HepG2 (cell line): ENCODE results near the gene HECA. TPM values are rescaled to one million over a fixed set of nuclear protein-coding genes. Genes with fewer than 3 reads are reported as not detected.

ENCODE experiments used
- CBX5 ChIP-seq: sonication (generic); formaldehyde crosslinking; IDR thresholded peaks from 2 replicates; pipeline ENCODE4 v1.4.0; 2020; ENCODE audit warnings: missing genetic modification reagents, borderline replicate concordance
- CHD4 ChIP-seq: fragments of 200-600 bp; sonication (generic); IDR thresholded peaks from 2 replicates; pipeline ENCODE4 v1.7.0; 2017; ENCODE audit warnings: mild to moderate bottlenecking, low read length, borderline replicate concordance
- KDM4B ChIP-seq: sonication (generic); formaldehyde crosslinking; IDR thresholded peaks from 2 replicates; pipeline ENCODE4 v1.4.0; 2020; ENCODE audit warnings: missing genetic modification reagents
- MAFK ChIP-seq, 2 experiments: IDR thresholded peaks in 1 of 2; conservative IDR thresholded peaks in 1 of 2; 2 replicates each; pipeline ENCODE4 v1.6.1; 2011; ENCODE audit warnings: improper control_type of control experiment in 2 of 2, low read length in 2 of 2
- MTA1 ChIP-seq: sonication (generic); formaldehyde crosslinking; IDR thresholded peaks from 2 replicates; pipeline ENCODE4 v1.4.0; 2020; ENCODE audit warnings: missing genetic modification reagents, mild to moderate bottlenecking, borderline replicate concordance
- NONO ChIP-seq, 2 experiments: fragments of 450-650 bp in 1 of 2; sonication (generic) in 1 of 2; formaldehyde crosslinking in 1 of 2; IDR thresholded peaks in 1 of 2; conservative IDR thresholded peaks in 1 of 2; 2 replicates each; pipeline versions ENCODE4 v1.6.1 to v1.8.0; 2017 to 2022; ENCODE audit warnings: mild to moderate bottlenecking in 1 of 2, missing genetic modification reagents in 1 of 2, moderate library complexity in 1 of 2
- NPAS2 ChIP-seq: sonication (generic); formaldehyde crosslinking; IDR thresholded peaks from 2 replicates; pipeline ENCODE4 v1.8.0; 2022; ENCODE audit warnings: mild to moderate bottlenecking, missing genetic modification reagents, borderline replicate concordance
- PHF5A ChIP-seq: IDR thresholded peaks from one replicate; pipeline ENCODE4 v1.6.1; 2018; ENCODE audit warnings: low read depth, missing genetic modification reagents; ENCODE audit not compliant: unreplicated experiment
- PLRG1 ChIP-seq: fragments of 450-650 bp; conservative IDR thresholded peaks from 2 replicates; pipeline ENCODE4 v1.6.1; 2016
- POLR2AphosphoS5 ChIP-seq: IDR thresholded peaks from 2 replicates; pipeline ENCODE4 v1.6.1; 2012; ENCODE audit warnings: low read depth, low read length
- PTBP1 ChIP-seq: fragments of 200-400 bp; formaldehyde crosslinking; IDR thresholded peaks from 2 replicates; pipeline ENCODE4 v1.6.1; 2018; ENCODE audit warnings: low read length, low read depth; ENCODE audit not compliant: poor library complexity, severe bottlenecking
- REPIN1 ChIP-seq: sonication (generic); formaldehyde crosslinking; IDR thresholded peaks from 2 replicates; pipeline ENCODE4 v1.8.0; 2022; ENCODE audit warnings: missing genetic modification reagents, low read depth, mild to moderate bottlenecking, borderline replicate concordance
- SMAD9 ChIP-seq: sonication (generic); formaldehyde crosslinking; IDR thresholded peaks from 2 replicates; pipeline ENCODE4 v1.5.1; 2020; ENCODE audit warnings: mild to moderate bottlenecking, missing genetic modification reagents
- SSRP1 ChIP-seq: IDR thresholded peaks from 2 replicates; pipeline ENCODE4 v1.6.1; 2016; ENCODE audit warnings: control low read depth
- U2AF2 ChIP-seq: fragments of 200-400 bp; formaldehyde crosslinking; IDR thresholded peaks from 2 replicates; pipeline ENCODE4 v1.6.1; 2017; ENCODE audit warnings: low read depth, mild to moderate bottlenecking, low read length
- ZMYM4 ChIP-seq: sonication (generic); formaldehyde crosslinking; IDR thresholded peaks from 2 replicates; pipeline ENCODE4 v1.8.1; 2023; ENCODE audit warnings: mild to moderate bottlenecking, missing genetic modification reagents
- ZNF136 ChIP-seq: sonication (generic); formaldehyde crosslinking; IDR thresholded peaks from 2 replicates; pipeline ENCODE4 v1.8.1; 2022; ENCODE audit warnings: low read depth, mild to moderate bottlenecking, moderate library complexity, missing genetic modification reagents
- ZNF30 ChIP-seq: sonication (generic); formaldehyde crosslinking; IDR thresholded peaks from 2 replicates; pipeline ENCODE4 v1.5.0; 2020; ENCODE audit warnings: mild to moderate bottlenecking, missing genetic modification reagents
- ZNF354B ChIP-seq: sonication (generic); formaldehyde crosslinking; IDR thresholded peaks from 2 replicates; pipeline ENCODE4 v1.8.0; 2022; ENCODE audit warnings: mild to moderate bottlenecking, missing genetic modification reagents
- ZNF563 ChIP-seq: sonication (generic); formaldehyde crosslinking; IDR thresholded peaks from 2 replicates; pipeline ENCODE4 v1.8.0; 2022; ENCODE audit warnings: mild to moderate bottlenecking, moderate library complexity, missing genetic modification reagents
- ZNF616 ChIP-seq: sonication (generic); formaldehyde crosslinking; IDR thresholded peaks from 2 replicates; pipeline ENCODE4 v1.5.0; 2020; ENCODE audit warnings: low read depth, mild to moderate bottlenecking, missing genetic modification reagents
- ZNF703 ChIP-seq: sonication (generic); formaldehyde crosslinking; IDR thresholded peaks from 2 replicates; pipeline ENCODE4 v1.5.1; 2020; ENCODE audit warnings: missing genetic modification reagents, mild to moderate bottlenecking, moderate library complexity, borderline replicate concordance
- ZNF749 ChIP-seq: sonication (generic); formaldehyde crosslinking; IDR thresholded peaks from 2 replicates; pipeline ENCODE4 v1.8.0; 2022; ENCODE audit warnings: mild to moderate bottlenecking, missing genetic modification reagents, moderate library complexity, borderline replicate concordance
- polyA plus RNA-seq, 8 experiments: library from polyadenylated mRNA; depleted of rRNA in 3 of 8; stranded (reverse) in 7 of 8; unstranded in 1 of 8; fragments of >200 nt; fragmentation: Illumina TruSeq in 4 of 8; extraction: Trizol in 4 of 8; gene quantifications; 2 replicates each; pipeline versions ENCODE4 v1.2.1 to v1.2.3, GENCODE V29; 2011 to 2016; ENCODE audit warnings: low read depth in 4 of 8, missing spikeins in 1 of 8, mixed read lengths in 1 of 8; ENCODE audit not compliant: insufficient read depth in 1 of 8
- total RNA-seq, 5 experiments: library from RNA; depleted of rRNA; stranded (reverse); fragments of >200 nt; fragmentation: Illumina TruSeq; extraction: Trizol; gene quantifications; 2 replicates each; pipeline ENCODE4 v1.2.3, GENCODE V29; 2016; ENCODE audit warnings: low read depth in 1 of 5
- TF ChIP-seq, protein P1 (sequence below): sonication (generic); formaldehyde crosslinking; IDR thresholded peaks from 2 replicates; pipeline ENCODE4 v1.8.0; 2022; ENCODE audit warnings: mild to moderate bottlenecking, missing genetic modification reagents, moderate library complexity
- TF ChIP-seq, protein P2 (sequence below): conservative IDR thresholded peaks from 2 replicates; pipeline ENCODE4 v1.6.1; 2018; ENCODE audit warnings: missing genetic modification reagents
- TF ChIP-seq, protein P3 (sequence below): sonication (generic); formaldehyde crosslinking; IDR thresholded peaks from 2 replicates; pipeline ENCODE4 v1.4.0; 2020; ENCODE audit warnings: missing genetic modification reagents
- TF ChIP-seq, protein P4 (sequence below): sonication (generic); formaldehyde crosslinking; IDR thresholded peaks from 2 replicates; pipeline ENCODE4 v1.4.0; 2020; ENCODE audit warnings: missing genetic modification reagents

HECA gene
- total and polyA plus RNA-seq, 2 of the 13 experiments (the other 11 are each of a cell fraction or from before 2014, with no cell fraction given): 0.18 to 0.49 TPM

DNA sequence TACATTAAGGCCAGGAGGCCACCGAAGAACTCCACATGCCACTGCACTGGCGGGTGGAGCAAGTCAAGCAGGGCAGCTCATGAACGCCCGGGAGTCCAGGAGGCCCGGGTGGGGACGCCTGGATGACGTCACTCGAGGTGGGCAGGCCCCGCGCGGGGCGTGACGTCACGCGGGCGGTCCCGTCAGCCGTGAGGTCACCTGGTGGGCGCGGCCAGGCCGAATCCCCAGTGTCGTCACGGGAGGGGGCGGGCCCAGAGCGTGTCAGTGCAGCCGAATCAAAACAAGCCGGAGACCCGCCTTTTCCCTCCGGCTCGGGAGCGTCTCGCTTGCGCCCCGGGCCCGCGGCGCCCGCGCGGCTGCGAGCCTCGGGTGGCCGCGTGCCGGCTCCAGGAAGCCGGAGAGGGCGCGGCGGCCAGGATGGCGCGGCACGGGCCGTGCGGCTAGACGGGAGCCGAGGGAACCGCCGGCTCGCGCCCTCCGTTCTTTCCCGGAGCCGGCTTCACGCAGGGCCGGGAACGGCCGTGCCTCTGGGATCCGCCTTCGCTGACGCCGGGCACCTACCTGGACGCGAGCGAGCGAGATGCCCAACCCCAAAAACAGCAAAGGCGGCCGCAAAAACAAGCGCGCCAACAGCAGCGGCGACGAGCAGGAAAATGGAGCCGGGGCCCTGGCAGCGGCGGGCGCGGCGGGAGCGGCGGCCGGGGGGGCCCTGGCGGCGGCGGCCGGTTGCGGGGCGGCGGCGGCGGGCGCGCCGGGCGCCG lies at the start of gene HECA (continued):
- TF ChIP-seq, protein P1, sequence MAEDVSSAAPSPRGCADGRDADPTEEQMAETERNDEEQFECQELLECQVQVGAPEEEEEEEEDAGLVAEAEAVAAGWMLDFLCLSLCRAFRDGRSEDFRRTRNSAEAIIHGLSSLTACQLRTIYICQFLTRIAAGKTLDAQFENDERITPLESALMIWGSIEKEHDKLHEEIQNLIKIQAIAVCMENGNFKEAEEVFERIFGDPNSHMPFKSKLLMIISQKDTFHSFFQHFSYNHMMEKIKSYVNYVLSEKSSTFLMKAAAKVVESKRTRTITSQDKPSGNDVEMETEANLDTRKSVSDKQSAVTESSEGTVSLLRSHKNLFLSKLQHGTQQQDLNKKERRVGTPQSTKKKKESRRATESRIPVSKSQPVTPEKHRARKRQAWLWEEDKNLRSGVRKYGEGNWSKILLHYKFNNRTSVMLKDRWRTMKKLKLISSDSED (CRISPR knock-in tag): no peak; the same call in 1 of the 2 replicates
- TF ChIP-seq, protein P2, sequence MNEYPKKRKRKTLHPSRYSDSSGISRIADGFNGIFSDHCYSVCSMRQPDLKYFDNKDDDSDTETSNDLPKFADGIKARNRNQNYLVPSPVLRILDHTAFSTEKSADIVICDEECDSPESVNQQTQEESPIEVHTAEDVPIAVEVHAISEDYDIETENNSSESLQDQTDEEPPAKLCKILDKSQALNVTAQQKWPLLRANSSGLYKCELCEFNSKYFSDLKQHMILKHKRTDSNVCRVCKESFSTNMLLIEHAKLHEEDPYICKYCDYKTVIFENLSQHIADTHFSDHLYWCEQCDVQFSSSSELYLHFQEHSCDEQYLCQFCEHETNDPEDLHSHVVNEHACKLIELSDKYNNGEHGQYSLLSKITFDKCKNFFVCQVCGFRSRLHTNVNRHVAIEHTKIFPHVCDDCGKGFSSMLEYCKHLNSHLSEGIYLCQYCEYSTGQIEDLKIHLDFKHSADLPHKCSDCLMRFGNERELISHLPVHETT (CRISPR knock-in tag): no peak
- TF ChIP-seq POLR2AphosphoS5: no peak
- no peak for TF ChIP-seq U2AF2
- TF ChIP-seq, protein P3, sequence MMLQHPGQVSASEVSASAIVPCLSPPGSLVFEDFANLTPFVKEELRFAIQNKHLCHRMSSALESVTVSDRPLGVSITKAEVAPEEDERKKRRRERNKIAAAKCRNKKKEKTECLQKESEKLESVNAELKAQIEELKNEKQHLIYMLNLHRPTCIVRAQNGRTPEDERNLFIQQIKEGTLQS (CRISPR knock-in tag): peak; percentile 78; the same call in 1 of the 2 replicates
- no peak for TF ChIP-seq REPIN1 (CRISPR knock-in tag)
- TF ChIP-seq NONO (IDR thresholded peaks at IDR 0.05): no peak
- no peak for TF ChIP-seq NONO (CRISPR knock-in tag; conservative IDR thresholded peaks at IDR 0.05)
- TF ChIP-seq ZMYM4 (CRISPR knock-in tag): peak; percentile 62
- TF ChIP-seq ZNF354B (CRISPR knock-in tag): no peak
- TF ChIP-seq PTBP1: peak; percentile 31
- no peak for TF ChIP-seq ZNF136 (CRISPR knock-in tag)
- TF ChIP-seq ZNF749 (CRISPR knock-in tag): peak; percentile 73; the same call in 1 of the 2 replicates
- no peak for TF ChIP-seq PHF5A (CRISPR knock-in tag)
- TF ChIP-seq SMAD9 (CRISPR knock-in tag): no peak
- 0 out of 2 replicates have a peak, but pooled peaks have one; percentile 38 for TF ChIP-seq KDM4B (CRISPR knock-in tag)
- TF ChIP-seq CBX5 (CRISPR knock-in tag): peak; percentile 47; the same call in 1 of the 2 replicates
- TF ChIP-seq MTA1 (CRISPR knock-in tag): peak; percentile 74; the same call in 1 of the 2 replicates
- no peak for TF ChIP-seq ZNF30 (CRISPR knock-in tag)
- TF ChIP-seq PLRG1: no peak
- TF ChIP-seq MAFK (conservative IDR thresholded peaks at IDR 0.05 in 1 of 2, IDR thresholded peaks at IDR 0.05 in 1 of 2; ENCODE audit: low read length in 2 of 2): no peak
- TF ChIP-seq ZNF616 (CRISPR knock-in tag): no peak
- TF ChIP-seq ZNF703 (CRISPR knock-in tag): no peak
- TF ChIP-seq SSRP1 (CRISPR knock-in tag): no peak
- TF ChIP-seq NPAS2: no peak
- TF ChIP-seq ZNF563 (CRISPR knock-in tag): peak; percentile 58; the same call in 1 of the 2 replicates
- TF ChIP-seq CHD4: peak; percentile 52; the same call in 1 of the 2 replicates
- TF ChIP-seq, protein P4, sequence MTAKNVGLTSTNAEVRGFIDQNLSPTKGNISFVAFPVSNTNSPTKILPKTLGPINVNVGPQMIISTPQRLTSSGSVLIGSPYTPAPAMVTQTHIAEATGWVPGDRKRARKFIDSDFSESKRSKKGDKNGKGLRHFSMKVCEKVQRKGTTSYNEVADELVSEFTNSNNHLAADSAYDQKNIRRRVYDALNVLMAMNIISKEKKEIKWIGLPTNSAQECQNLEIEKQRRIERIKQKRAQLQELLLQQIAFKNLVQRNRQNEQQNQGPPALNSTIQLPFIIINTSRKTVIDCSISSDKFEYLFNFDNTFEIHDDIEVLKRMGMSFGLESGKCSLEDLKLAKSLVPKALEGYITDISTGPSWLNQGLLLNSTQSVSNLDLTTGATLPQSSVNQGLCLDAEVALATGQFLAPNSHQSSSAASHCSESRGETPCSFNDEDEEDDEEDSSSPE: no peak; the same call in 1 of the 2 replicates
